SJCRH30 (cell line): ENCODE results near the gene SRPX2. TPM values are rescaled to one million over a fixed set of nuclear protein-coding genes. Genes with fewer than 3 reads are reported as not detected.

ENCODE experiments used
- DNase-seq, 2 experiments: peaks; one replicate each; pipeline ENCODE4 v3.0.0-alpha.2; 2015 to 2020
- H3K27ac ChIP-seq: fragments of 250-450 bp; sonication (Bioruptor Pico); 2 replicates; pipeline ENCODE4 v1.5.1; 2020; ENCODE audit warnings: mild to moderate bottlenecking, moderate library complexity
- H3K27me3 ChIP-seq: fragments of 250-450 bp; sonication (Bioruptor Pico); 2 replicates; pipeline ENCODE4 v1.5.1; 2020; ENCODE audit warnings: mild to moderate bottlenecking, moderate library complexity
- H3K36me3 ChIP-seq: fragments of 250-450 bp; sonication (Bioruptor Pico); 2 replicates; pipeline ENCODE4 v1.5.1; 2020; ENCODE audit warnings: mild to moderate bottlenecking, moderate library complexity
- H3K4me1 ChIP-seq: fragments of 250-450 bp; sonication (Bioruptor Pico); 2 replicates; pipeline ENCODE4 v1.5.1; 2020; ENCODE audit warnings: mild to moderate bottlenecking, moderate library complexity
- H3K4me3 ChIP-seq: fragments of 250-450 bp; sonication (Bioruptor Pico); 2 replicates; pipeline ENCODE4 v1.5.1; 2020; ENCODE audit warnings: mild to moderate bottlenecking, moderate library complexity
- H3K9me3 ChIP-seq: fragments of 250-450 bp; sonication (Bioruptor Pico); replicated peaks from 2 replicates; pipeline ENCODE4 v1.5.1; 2020; ENCODE audit warnings: mild to moderate bottlenecking, moderate library complexity
- total RNA-seq: library from RNA; depleted of rRNA; stranded (reverse); fragments of >200 nt; shearing (Covaris generic); gene quantifications from 2 replicates; pipeline ENCODE4 v1.2.3, GENCODE V29; 2014

SRPX2 gene
- total RNA-seq, 1 experiment from 2014 or later, result 0.97 TPM

DNA sequence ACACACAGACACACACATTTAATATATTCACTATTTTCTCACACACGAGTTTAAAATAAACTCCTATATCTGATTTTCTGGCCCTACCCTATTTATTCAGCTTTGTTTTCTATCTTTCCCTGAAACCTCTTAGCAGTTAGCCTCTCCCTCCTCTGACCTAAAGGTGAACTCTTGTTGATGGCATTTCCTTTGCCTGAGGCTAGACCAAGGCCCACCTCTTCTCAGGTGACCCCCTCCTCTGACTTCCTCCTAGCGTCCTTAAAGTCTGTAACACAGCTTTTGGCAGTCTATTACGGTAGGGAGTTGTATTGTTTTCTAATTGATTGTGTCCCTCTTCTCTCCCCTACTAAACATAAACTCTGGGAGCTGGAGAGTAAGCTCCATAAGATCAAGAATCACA is 1.7 kb upstream of the SRPX2 start:
- DNase-seq, result no peak
- Histone ChIP-seq H3K36me3 (no peaks in the 10 kb centered on the region), H3K4me3 (no peak overlapping the region), H3K27ac (no peak overlapping the region), H3K27me3 (no peaks in the 10 kb centered on the region), H3K4me1 (peaks cover 31% of the 10 kb centered on the region), H3K9me3 (no peaks in the 10 kb centered on the region)

DNA sequence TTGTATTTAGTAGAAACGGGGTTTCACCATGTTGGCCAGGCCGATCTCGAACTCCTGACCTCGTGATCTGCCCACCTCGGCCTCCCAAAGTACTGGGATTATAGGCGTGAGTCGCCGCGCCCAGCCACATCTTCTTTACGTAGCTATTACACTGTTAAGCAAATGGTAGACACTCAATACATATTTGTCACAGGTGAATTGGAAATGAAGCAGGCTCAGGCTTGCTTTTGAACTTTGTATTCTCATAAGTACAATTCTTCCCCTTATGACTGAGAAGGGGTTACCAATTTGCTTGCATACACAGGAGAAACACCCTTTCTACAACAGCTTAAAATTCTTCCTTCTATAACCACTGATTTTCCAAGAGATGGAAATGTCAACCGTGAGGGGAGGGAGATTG is 787 bp upstream of the SRPX2 start:
- Histone ChIP-seq H3K36me3 (no peaks in the 10 kb centered on the region), H3K4me1 (peaks cover 36% of the 10 kb centered on the region), H3K4me3 (no peak overlapping the region), H3K9me3 (no peaks in the 10 kb centered on the region), H3K27me3 (no peaks in the 10 kb centered on the region), H3K27ac (no peak overlapping the region)
- no peak for DNase-seq

DNA sequence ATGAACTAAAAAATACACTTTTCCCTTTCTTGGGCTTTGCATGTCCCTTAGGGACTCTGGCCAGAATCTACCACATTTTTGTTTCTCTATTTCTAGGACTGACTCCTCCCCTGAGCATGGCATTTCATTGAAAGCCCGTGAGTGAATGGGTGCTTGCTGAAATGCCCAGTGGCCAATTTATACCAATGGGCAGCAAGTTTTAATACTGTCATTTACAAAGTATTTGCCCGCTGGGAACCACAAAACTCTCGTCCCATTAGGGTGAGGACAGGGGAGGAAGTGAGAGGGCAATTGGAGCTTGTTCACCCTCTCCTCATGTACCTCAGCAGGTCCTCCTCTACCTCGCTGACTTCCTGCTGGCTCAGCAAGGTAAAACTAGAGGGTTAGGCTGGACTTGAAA is 1.1 kb downstream of the SRPX2 start:
- Histone ChIP-seq H3K27ac (no peak overlapping the region), H3K27me3 (no peaks in the 10 kb centered on the region), H3K36me3 (no peaks in the 10 kb centered on the region), H3K4me1 (peaks cover 54% of the 10 kb centered on the region), H3K9me3 (no peaks in the 10 kb centered on the region), H3K4me3 (no peak overlapping the region)
- DNase-seq, result no peak

- peak; percentile 65 to 73 for DNase-seq
- Histone ChIP-seq H3K4me1 (peaks cover 54% of the 10 kb centered on the region), H3K27ac (peak overlapping the region; percentile 52)
Observed at GRCh38 chrX:100647095-100647494, 3.1 kb downstream of the SRPX2 start.

GRCh38 chrX:100647739-100648138 is 3.7 kb downstream of the SRPX2 start:
- peak in 1 of 2 experiments; percentile 23 for DNase-seq
- Histone ChIP-seq H3K9me3 (no peaks in the 10 kb centered on the region), H3K4me3 (no peak overlapping the region), H3K27ac (peak overlapping the region; percentile 52), H3K36me3 (no peaks in the 10 kb centered on the region), H3K4me1 (peaks cover 54% of the 10 kb centered on the region), H3K27me3 (no peaks in the 10 kb centered on the region)

More at GRCh38 chrX:100647095-100647494, 3.1 kb downstream of the SRPX2 start:
- Histone ChIP-seq H3K36me3 (no peaks in the 10 kb centered on the region), H3K4me3 (no peak overlapping the region), H3K9me3 (no peaks in the 10 kb centered on the region), H3K27me3 (no peaks in the 10 kb centered on the region)

- no peaks in the 10 kb centered on the region for H3K27me3 ChIP-seq
- peak overlapping the region; percentile 61 for H3K27ac ChIP-seq
- peak; percentile 41 to 67 for DNase-seq
- peak overlapping the region; percentile 24 for H3K4me3 ChIP-seq
- H3K36me3 ChIP-seq, result no peaks in the 10 kb centered on the region
- H3K9me3 ChIP-seq, result no peaks in the 10 kb centered on the region
- peaks cover 51% of the 10 kb centered on the region for H3K4me1 ChIP-seq
Observed at GRCh38 chrX:100648458-100649417, 4.7 kb downstream of the SRPX2 start.

DNA sequence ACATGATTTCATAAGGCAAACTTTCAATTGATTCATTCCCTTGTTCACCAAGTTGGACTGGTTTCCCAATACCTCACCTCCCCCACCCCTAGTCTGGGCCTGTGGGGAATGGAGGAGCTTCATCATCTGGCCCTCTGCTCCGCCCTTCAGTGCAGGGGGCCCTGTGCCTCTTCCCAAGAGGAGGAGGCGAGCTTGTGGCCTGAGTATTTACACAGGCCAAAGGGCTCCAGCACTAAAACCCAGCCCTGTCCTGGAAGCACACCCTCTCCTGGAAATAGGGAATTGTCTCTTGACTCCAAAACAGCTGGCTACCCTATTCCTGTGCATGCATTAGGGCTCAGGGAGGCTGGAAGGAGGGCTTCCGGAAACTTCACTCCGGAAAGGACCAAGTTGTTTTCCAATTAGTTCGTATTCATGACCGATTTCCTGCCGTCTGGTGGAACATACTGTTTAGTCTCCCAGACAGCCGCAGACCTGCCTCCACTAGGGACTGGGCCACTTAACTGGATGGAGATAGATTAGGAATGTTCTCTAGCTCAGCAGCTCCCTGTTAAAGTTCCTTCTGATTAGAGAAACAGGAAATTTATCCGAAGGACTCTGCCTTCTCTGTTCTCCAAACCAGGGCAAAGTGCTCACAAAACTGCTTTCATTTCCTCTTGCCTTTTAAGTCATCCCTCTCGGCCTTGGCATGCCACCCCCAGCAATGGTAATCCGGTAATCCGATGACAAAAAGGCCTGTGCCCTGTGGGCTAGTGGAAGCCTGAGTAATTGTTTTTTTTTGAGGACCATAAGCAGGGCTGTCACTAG is 5.8 kb downstream of the SRPX2 start:
- H3K27ac ChIP-seq, result peak overlapping the region; percentile 61
- peaks cover 42% of the 10 kb centered on the region for H3K4me1 ChIP-seq
- DNase-seq, result peak; percentile 61 to 70
- peak overlapping the region; percentile 24 for H3K4me3 ChIP-seq
- no peaks in the 10 kb centered on the region for H3K27me3 ChIP-seq
- no peaks in the 10 kb centered on the region for H3K36me3 ChIP-seq
- H3K9me3 ChIP-seq, result no peaks in the 10 kb centered on the region

DNA sequence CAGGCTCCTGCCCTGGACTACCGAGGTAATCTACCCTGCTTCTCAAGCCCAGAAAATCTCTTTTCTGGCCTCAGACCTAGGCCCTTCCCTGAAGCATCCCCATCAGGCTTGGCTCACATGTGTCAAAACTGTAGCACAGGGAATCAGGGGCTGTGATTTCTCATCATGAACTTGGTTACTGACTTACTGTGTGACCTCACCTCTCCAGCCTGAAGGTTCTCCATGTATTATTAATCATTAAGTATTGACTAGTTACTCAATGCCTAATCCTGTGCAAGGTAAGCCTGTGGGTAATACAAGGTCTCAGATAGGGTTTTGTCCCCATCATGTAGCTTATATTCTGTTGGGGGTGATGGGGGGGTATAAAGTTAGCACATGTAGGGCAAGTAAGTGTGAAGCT is 6.8 kb downstream of the SRPX2 start:
- H3K27ac ChIP-seq, result no peak overlapping the region
- H3K9me3 ChIP-seq, result no peaks in the 10 kb centered on the region
- H3K4me3 ChIP-seq, result no peak overlapping the region
- no peaks in the 10 kb centered on the region for H3K36me3 ChIP-seq
- DNase-seq, result no peak
- H3K4me1 ChIP-seq, result peaks cover 40% of the 10 kb centered on the region
- no peaks in the 10 kb centered on the region for H3K27me3 ChIP-seq

DNA sequence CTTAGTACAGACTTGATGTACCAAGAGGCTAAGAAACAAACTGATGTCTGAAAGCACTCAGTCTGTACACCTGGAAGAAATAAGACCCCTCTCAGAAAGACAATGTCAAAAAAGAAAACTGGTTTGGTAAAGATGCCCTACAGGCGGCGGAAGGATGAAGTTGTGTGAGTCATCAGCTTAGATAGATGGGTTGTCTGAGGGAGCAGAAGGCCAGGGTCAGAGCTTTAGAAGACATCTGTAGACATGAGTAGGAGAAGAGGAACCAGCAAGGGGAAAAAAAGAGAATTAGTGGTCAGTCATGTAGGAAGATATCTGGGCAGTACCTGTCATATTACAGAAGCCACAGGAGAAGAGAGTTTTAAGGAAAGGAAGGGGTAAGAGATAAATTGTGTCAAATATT is 8.3 kb downstream of the SRPX2 start:
- Histone ChIP-seq H3K9me3 (no peaks in the 10 kb centered on the region), H3K4me1 (peaks cover 28% of the 10 kb centered on the region), H3K27ac (no peak overlapping the region), H3K27me3 (no peaks in the 10 kb centered on the region), H3K36me3 (no peaks in the 10 kb centered on the region), H3K4me3 (no peak overlapping the region)
- DNase-seq, result no peak

DNA sequence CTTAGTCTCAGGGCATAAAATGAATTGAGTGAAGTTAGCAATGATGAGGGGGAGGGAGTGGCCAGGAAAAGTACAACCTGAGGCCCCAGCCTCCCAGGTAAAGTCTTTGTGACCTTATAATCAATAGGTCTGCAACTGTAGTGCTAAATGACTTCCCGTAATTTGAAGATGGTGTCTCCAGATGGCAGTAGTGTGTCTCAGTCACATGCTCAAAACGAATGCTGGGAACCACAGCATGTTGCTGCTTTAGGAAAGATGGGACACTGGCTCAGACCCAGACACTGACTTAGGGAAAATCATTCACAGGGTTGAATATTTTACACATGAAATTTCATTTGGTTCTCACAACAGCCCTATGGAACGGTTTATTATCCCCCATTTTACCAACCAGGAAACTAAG is 10.3 kb downstream of the SRPX2 start:
- Histone ChIP-seq H3K36me3 (no peaks in the 10 kb centered on the region), H3K4me1 (peaks cover 8% of the 10 kb centered on the region), H3K27ac (no peak overlapping the region), H3K9me3 (no peaks in the 10 kb centered on the region), H3K4me3 (no peak overlapping the region), H3K27me3 (no peaks in the 10 kb centered on the region)
- peak in 1 of 2 experiments; percentile 44 for DNase-seq

DNA sequence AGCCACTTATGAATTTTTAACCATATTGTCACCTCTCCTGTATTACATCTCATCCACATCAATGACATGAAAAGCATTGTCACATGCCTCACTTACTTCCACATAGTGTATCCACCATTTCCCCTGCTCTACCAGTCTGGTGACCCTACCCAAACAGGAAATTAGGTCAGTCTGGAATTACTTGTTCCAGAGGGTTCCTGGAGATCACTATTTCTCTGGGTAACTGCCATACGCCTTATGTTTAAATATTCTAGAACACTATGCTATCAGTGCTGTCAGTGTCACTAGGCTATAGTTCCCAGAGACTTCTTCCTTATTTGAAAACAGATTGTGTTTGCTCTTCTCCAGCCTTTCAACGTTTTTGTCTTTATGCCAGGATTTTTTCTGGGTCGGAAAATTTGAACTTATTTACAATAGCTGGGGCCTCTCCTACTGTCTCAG is 15.0 kb downstream of the SRPX2 start:
- Histone ChIP-seq H3K36me3 (no peaks in the 10 kb centered on the region), H3K27ac (no peak overlapping the region), H3K9me3 (no peaks in the 10 kb centered on the region), H3K4me1 (no peaks in the 10 kb centered on the region), H3K4me3 (no peak overlapping the region), H3K27me3 (no peaks in the 10 kb centered on the region)
- DNase-seq, result no peak

GRCh38 chrX:100659431-100660137 is 15.6 kb downstream of the SRPX2 start:
- no peaks in the 10 kb centered on the region for H3K27me3 ChIP-seq
- no peaks in the 10 kb centered on the region for H3K36me3 ChIP-seq
- H3K9me3 ChIP-seq, result no peaks in the 10 kb centered on the region
- no peak overlapping the region for H3K4me3 ChIP-seq
- H3K27ac ChIP-seq, result no peak overlapping the region
- H3K4me1 ChIP-seq, result no peaks in the 10 kb centered on the region
- DNase-seq, result no peak

GRCh38 chrX:100662170-100662569 is 18.2 kb downstream of the SRPX2 start:
- DNase-seq, result no peak
- H3K27ac ChIP-seq, result no peak overlapping the region
- H3K4me3 ChIP-seq, result no peak overlapping the region
- H3K4me1 ChIP-seq, result no peaks in the 10 kb centered on the region
- no peaks in the 10 kb centered on the region for H3K27me3 ChIP-seq
- no peaks in the 10 kb centered on the region for H3K9me3 ChIP-seq
- no peaks in the 10 kb centered on the region for H3K36me3 ChIP-seq

- no peaks in the 10 kb centered on the region for H3K9me3 ChIP-seq
- DNase-seq, result no peak
- no peaks in the 10 kb centered on the region for H3K36me3 ChIP-seq
- H3K27me3 ChIP-seq, result no peaks in the 10 kb centered on the region
- no peaks in the 10 kb centered on the region for H3K4me1 ChIP-seq
- H3K27ac ChIP-seq, result no peak overlapping the region
- no peak overlapping the region for H3K4me3 ChIP-seq
Observed at GRCh38 chrX:100662796-100663195, 18.8 kb downstream of the SRPX2 start.
